Liver (tissue), 3 donors: Measurements from ENCODE around the gene PRMT3.

Experiments
- EGR1 ChIP-seq, 2 donors: IDR thresholded peaks; 2 replicates each; pipeline ENCODE4 v1.6.1; 2016 to 2018; ENCODE audit warnings: antibody characterized with exemption in 2 of 2, low read depth in 2 of 2
- FOXA1 ChIP-seq: IDR thresholded peaks from 2 replicates; pipeline ENCODE4 v1.6.1; 2016; ENCODE audit warnings: antibody characterized with exemption
- JUND ChIP-seq, 2 donors: IDR thresholded peaks; 2 replicates each; pipeline ENCODE4 v1.6.1; 2016; ENCODE audit warnings: antibody characterized with exemption in 2 of 2
- SP1 ChIP-seq: IDR thresholded peaks from 2 replicates; pipeline ENCODE4 v1.6.1; 2018; ENCODE audit warnings: antibody characterized with exemption, mild to moderate bottlenecking
- ZBTB33 ChIP-seq: IDR thresholded peaks from 2 replicates; pipeline ENCODE4 v1.6.1; 2016; ENCODE audit warnings: antibody characterized with exemption
- TF ChIP-seq, protein P1 (sequence below): fragments of 150-350 bp; IDR thresholded peaks from 2 replicates; pipeline ENCODE4 v1.5.1; 2017; ENCODE audit warnings: improper control_type of control experiment, low read depth, low read length; ENCODE audit not compliant: missing input control
- TF ChIP-seq, protein P2 (sequence below): IDR thresholded peaks from 2 replicates; pipeline ENCODE4 v1.6.1; 2016; ENCODE audit warnings: antibody characterized with exemption, mild to moderate bottlenecking
- donor health status: healthy.
- donor health status: healthy.

GRCh38 chr11:20364341-20364792 is 23.1 kb upstream of the PRMT3 start:
- TF ChIP-seq JUND (IDR thresholded peaks at IDR 0.05) = no peak
- TF ChIP-seq, protein P1, sequence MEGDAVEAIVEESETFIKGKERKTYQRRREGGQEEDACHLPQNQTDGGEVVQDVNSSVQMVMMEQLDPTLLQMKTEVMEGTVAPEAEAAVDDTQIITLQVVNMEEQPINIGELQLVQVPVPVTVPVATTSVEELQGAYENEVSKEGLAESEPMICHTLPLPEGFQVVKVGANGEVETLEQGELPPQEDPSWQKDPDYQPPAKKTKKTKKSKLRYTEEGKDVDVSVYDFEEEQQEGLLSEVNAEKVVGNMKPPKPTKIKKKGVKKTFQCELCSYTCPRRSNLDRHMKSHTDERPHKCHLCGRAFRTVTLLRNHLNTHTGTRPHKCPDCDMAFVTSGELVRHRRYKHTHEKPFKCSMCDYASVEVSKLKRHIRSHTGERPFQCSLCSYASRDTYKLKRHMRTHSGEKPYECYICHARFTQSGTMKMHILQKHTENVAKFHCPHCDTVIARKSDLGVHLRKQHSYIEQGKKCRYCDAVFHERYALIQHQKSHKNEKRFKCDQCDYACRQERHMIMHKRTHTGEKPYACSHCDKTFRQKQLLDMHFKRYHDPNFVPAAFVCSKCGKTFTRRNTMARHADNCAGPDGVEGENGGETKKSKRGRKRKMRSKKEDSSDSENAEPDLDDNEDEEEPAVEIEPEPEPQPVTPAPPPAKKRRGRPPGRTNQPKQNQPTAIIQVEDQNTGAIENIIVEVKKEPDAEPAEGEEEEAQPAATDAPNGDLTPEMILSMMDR = no peak
- no peak for TF ChIP-seq FOXA1
- TF ChIP-seq SP1 = no peak
- TF ChIP-seq, protein P2, sequence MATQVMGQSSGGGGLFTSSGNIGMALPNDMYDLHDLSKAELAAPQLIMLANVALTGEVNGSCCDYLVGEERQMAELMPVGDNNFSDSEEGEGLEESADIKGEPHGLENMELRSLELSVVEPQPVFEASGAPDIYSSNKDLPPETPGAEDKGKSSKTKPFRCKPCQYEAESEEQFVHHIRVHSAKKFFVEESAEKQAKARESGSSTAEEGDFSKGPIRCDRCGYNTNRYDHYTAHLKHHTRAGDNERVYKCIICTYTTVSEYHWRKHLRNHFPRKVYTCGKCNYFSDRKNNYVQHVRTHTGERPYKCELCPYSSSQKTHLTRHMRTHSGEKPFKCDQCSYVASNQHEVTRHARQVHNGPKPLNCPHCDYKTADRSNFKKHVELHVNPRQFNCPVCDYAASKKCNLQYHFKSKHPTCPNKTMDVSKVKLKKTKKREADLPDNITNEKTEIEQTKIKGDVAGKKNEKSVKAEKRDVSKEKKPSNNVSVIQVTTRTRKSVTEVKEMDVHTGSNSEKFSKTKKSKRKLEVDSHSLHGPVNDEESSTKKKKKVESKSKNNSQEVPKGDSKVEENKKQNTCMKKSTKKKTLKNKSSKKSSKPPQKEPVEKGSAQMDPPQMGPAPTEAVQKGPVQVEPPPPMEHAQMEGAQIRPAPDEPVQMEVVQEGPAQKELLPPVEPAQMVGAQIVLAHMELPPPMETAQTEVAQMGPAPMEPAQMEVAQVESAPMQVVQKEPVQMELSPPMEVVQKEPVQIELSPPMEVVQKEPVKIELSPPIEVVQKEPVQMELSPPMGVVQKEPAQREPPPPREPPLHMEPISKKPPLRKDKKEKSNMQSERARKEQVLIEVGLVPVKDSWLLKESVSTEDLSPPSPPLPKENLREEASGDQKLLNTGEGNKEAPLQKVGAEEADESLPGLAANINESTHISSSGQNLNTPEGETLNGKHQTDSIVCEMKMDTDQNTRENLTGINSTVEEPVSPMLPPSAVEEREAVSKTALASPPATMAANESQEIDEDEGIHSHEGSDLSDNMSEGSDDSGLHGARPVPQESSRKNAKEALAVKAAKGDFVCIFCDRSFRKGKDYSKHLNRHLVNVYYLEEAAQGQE = no peak
- no peak for TF ChIP-seq ZBTB33
- no peak for TF ChIP-seq EGR1 (IDR thresholded peaks at IDR 0.05; ENCODE audit: low read depth in 2 of 2)
